ENCODE measurements around the gene C1QTNF1.

DNA sequence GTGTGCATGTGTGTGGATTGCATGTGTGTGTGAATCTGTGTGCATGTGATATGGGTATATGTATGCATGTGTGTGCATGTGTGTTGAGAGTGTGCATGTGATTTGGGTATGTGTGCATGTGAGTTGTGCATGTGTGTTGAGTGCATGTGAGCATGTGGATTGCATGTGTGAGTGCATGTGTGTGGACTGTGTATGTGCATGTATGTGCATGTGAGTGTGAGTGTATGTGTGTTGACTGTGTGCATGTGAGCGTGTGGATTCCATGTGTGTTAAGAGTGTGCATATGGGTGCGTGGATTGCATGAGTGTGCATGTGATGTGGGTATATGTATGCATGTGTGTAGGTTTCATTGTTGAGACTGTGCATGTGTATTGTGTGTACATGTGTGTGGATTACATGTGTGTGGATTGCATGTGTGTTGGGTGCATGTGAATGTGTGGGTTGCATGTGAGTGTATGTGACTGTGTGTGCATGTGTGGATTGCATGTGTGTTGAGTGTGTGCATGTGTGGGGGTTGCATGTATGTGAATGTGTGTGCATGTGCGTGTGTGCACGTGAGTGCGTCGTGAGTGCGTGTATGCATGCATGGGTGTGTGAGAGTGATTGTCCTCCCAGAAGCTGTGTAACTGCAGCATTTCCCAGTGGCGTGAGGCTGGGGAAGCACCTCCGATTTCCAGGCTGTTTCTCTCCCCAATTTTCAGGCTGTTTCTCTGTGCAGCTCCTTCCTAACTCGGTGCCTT, 19.4 kb downstream of the C1QTNF1 start:
- no peak for TF ChIP-seq ARNTL (CRISPR knock-in tag; IDR thresholded peaks at IDR 0.05; ENCODE audit: borderline replicate concordance, low read depth)
- TF ChIP-seq BACH2 (CRISPR knock-in tag; IDR thresholded peaks at IDR 0.05; ENCODE audit: borderline replicate concordance), result no peak
- TF ChIP-seq PATZ1 (CRISPR knock-in tag; IDR thresholded peaks at IDR 0.05; ENCODE audit: borderline replicate concordance), result no peak
- no peak for TF ChIP-seq ZNF8 (CRISPR knock-in tag; IDR thresholded peaks at IDR 0.05)
- TF ChIP-seq RARB (CRISPR knock-in tag; IDR thresholded peaks at IDR 0.05), result no peak
- no peak for TF ChIP-seq ZNF565 (CRISPR knock-in tag; conservative IDR thresholded peaks at IDR 0.05; ENCODE audit: low read depth)
- TF ChIP-seq ZC3H10 (CRISPR knock-in tag; IDR thresholded peaks at IDR 0.05), result no peak
- TF ChIP-seq POU6F1 (CRISPR knock-in tag; IDR thresholded peaks at IDR 0.05; ENCODE audit: borderline replicate concordance, low read depth), result no peak
- TF ChIP-seq GLIS3 (CRISPR knock-in tag; IDR thresholded peaks at IDR 0.05), result no peak
- TF ChIP-seq SNAI2 (CRISPR knock-in tag; IDR thresholded peaks at IDR 0.05), result no peak
- TF ChIP-seq ZFP3 (CRISPR knock-in tag; IDR thresholded peaks at IDR 0.05), result no peak
- no peak for TF ChIP-seq CSDC2 (CRISPR knock-in tag; IDR thresholded peaks at IDR 0.05)

Data from SK-N-SH treated with all-trans-retinoic acid at 6 μM for 48 hours (cell line).